GM19023 (cell line): ENCODE data around the gene DOP1A.
"Not testable (repeated sequence)": the region's sequence is repeated elsewhere in the genome, so short reads cannot be mapped to it uniquely, and the experiment has no call there.

ENCODE experiments used
- ATAC-seq: cut with Tn5 transposase; IDR thresholded peaks from one replicate; pipeline ENCODE4 v1.9.1; 2021; ENCODE audit warnings: mild to moderate bottlenecking, moderate library complexity; ENCODE audit not compliant: unreplicated experiment

DOP1A gene

GRCh38 chr6:83138118-83138722, 70.7 kb downstream of the DOP1A start:
- no peak for ATAC-seq

- ATAC-seq = no peak
Observed at GRCh38 chr6:83138758-83139157, 71.3 kb downstream of the DOP1A start.

DNA sequence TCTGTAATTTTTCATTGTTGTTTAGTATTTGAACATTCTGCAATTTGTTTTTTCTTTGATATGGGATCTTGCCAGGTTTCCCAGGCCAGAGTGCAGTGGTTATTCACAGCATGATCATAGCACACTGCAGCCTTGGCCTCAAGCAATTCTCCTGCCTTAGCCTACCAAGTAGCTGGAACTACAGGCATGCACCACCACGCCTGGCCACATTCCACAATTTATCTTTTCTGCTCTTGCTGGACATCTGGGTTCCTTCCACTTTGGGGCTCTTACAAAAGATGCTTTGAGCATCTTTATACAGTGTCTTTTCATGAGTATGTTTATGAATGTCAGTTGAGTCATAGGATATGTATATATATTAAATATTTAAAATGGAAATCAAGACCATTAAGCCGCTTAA, 83.6 kb downstream of the DOP1A start:
- ATAC-seq = no peak

GRCh38 chr6:83152913-83153312, 85.4 kb downstream of the DOP1A start:
- no peak for ATAC-seq

GRCh38 chr6:83153883-83154521, 86.5 kb downstream of the DOP1A start:
- ATAC-seq = no peak

GRCh38 chr6:83155794-83156193, 88.3 kb downstream of the DOP1A start:
- ATAC-seq = no peak

- ATAC-seq = no peak
Observed at GRCh38 chr6:83160167-83160566, 92.7 kb downstream of the DOP1A start.

- ATAC-seq = no peak
Observed at GRCh38 chr6:83167726-83168278, 100.3 kb downstream of the DOP1A start.

DNA sequence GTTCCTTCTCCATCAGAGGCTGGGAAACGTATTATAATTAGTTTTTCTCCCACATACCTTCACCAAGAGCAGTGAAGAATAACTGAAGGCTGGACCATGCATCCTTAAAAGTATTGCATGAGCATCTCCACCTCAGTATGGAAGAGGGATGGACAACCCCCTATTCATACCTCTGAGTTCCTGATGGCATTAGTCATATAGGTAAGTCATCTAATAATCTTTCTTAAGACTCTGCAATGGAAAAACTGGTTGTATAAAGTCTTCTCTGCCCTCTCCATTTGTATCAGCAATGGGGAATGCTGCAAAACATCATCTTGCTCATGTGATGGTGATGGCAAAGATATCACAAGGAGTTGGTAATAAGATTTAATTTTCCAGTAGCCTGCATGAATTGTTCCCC, 101.1 kb downstream of the DOP1A start:
- ATAC-seq = no peak

DNA sequence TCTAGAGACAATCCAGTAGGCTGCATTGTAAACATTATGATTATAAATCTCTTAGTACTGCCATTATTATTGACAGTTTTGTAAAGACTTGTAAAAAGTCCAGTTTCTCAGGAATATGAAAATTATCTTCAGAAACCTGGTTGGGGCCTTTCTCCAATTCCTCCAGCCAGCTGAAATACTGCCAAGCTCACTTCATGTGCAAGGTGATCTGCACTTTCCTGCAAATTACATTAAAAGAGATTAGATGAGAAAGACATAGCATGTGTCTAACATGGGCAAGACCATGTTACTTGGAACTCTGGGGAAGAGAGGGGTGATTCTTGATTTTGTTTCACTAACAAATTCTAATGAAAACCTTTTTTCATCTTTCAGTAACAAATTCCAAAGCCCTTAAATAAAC, 101.6 kb downstream of the DOP1A start:
- ATAC-seq = no peak

DNA sequence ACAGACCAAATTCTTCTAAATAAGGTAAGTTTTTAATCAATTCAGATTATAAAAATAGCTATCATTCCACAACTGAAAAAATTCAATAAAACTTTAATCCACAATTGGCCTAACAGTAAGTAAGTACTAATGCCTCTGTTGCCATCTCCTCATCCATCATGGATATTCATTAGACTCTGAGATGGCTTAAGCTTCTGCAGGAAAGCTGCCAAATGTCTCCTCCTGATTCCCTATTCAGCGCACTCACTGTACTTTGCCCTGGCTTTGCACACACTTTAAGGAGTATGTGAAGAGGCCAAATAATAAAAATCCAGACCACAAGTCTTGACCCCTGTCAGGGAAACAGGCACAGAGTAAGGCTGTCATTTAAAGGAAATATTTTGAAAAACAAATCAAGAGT, 102.0 kb downstream of the DOP1A start:
- no peak for ATAC-seq

DNA sequence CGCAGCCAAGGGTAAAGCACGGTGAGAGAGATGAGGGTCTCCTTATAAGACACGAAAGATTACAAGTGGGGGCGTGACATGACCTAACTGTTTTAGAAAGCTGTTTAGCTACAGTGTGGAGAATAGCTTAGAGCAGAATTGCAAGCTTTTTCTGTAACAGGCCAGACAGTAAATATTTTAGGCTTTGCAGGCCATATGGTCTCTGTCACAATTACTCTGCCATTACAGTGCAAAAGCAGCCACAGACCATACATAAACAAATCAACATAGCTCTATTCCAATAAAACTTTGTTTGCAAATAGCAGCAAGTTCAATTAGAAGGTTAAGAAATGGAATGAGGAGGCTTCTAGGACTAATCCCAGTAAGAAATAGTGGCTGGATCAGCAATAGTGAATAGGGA, 108.8 kb downstream of the DOP1A start:
- no peak for ATAC-seq

DNA sequence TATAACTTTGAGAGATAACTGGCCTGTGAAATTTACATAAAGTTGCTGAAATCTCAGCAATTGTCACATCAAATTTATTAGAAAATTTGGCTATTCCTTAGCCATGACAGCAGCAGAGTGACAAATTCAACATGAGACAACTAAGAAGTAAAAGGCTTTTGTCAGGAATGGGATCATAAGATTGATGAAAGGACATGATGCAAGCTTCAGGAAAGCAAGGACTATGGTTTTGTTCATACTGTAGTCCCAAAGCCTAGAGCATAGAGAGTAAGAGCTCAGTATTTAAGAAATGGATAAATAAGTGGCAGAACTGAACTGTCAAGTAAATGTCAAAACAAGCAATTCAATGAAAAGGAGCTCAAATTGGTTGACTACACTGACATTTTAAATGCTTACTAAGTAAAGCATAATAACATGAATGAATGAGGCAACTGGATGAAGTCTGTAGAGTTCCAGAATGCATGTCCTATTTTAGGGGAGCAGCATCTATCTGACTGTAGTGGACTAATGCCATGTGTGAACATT, 113.0 kb downstream of the DOP1A start:
- ATAC-seq = no peak

DNA sequence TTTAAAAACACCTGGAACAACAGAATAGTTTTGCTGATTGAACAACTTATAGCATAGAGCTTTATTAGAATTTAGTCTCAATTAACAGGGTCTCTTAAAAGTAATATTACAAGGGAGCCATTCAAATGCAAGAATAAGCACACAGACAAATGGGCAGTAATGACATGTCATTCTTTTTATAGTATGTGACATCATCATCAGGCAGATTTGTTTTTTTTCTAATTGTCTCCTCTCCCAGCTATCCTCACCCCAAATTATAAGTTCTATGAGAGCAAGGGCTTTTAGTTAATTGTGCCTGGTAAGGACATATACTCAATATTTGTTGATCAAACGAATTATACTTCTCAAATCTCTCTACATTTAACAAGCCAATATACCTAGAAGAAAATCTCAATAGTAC, 114.6 kb downstream of the DOP1A start:
- ATAC-seq = no peak

DNA sequence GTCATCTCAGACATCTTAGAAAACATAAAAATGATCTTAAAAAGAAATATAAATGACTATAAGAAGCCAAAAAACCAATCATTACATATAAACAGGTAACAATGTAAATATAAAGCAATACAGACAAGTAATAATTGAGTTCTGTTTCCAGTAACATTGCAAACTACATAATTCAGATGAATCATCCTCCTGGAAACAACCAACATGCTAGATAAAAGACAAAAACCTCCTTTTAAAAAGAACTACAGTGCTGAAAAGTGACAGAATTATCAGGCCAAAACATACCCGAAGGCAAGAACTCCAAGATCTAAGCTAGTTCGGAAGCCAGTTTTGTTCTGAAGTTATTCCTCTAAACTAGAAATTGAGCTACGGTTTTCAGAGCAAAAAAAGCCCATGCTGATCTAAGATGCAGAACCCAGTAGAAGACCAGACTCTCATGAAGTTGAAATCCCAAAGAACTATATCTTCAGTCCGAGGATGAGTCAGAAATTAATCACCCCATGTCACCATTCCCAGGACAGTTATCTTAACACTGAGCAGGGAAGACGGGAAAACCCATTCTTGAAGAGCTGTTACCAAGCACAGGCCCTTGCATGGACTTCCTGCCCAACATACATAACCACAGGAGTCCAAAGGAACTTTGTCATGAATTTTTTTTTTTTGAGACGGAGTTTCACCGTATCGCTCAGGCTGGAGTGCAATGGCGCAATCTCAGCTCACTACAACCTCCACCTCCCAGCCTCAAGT, 115.8 kb downstream of the DOP1A start:
- ATAC-seq = no peak

GRCh38 chr6:83185096-83185495, 117.6 kb downstream of the DOP1A start:
- ATAC-seq = no peak

GRCh38 chr6:83188501-83188900, 121.0 kb downstream of the DOP1A start:
- no peak for ATAC-seq

DNA sequence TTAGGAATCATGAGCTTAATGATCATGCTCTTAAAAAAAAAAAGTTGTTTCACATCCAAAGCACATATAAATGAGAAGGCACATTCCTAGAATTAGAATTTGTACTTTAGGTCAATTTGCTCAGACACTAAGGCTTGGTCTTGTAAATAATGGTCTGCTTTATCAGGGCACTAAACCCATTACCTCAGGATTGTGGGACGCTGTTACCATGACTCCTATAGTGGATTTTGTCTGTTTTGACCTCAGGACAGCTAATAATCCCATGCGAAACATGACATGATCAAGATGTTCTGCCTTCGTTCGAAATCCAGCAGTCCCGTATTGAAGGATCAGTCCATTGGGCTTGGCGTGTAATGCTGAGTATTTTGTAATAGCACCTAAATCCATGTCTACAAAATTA, 123.2 kb downstream of the DOP1A start:
- no peak for ATAC-seq

DNA sequence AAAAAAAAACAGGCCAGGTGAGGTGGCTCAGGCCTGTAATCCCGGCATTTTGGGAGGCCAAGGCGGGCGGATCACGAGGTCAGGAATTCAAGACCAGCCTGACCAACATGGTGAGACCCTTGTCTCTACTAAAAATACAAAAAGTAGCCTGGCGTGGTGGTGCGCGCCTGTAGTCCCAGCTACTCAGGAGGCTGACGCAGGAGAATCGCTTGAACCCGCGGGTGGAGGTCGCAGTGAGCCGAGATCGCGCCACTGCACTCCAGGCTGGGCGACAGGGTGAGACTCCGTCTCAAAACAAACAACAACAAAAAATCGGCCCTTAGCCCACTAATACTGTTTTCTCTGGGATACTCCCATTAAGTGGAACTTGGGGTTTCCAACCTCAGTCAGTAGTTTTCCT, 124.5 kb downstream of the DOP1A start:
- not testable (repeated sequence) for ATAC-seq

GRCh38 chr6:83192456-83192855, 125.0 kb downstream of the DOP1A start:
- ATAC-seq = no peak

- peak; percentile 94 for ATAC-seq
Observed at GRCh38 chr6:83192871-83193746, 125.6 kb downstream of the DOP1A start, which contains the start of the genes PGM3 and RWDD2A. Gene PGM3, minus strand, starts transcription at chr6:83193265. Its CDS starts 2,253 bp downstream, at chr6:83191012. Gene RWDD2A, plus strand, starts transcription at chr6:83193357. Its CDS starts 1,095 bp downstream, at chr6:83194452.
